ENCODE results near the gene LAIR1.
"Not testable (repeated sequence)": the region's sequence is repeated elsewhere in the genome, so short reads cannot be mapped to it uniquely, and the experiment has no call there.

LAIR1 gene

GRCh38 chr19:54364775-54365257 is at the start of gene LAIR1:
Gene LAIR1 (minus strand): TSS chr19:54364931. CDS start chr19:54364804, 127 bp downstream.
- peak; percentile 46 for DNase-seq

GRCh38 chr19:54414156-54414555 is 49.4 kb upstream of the LAIR1 start:
- DNase-seq, result no peak

DNA sequence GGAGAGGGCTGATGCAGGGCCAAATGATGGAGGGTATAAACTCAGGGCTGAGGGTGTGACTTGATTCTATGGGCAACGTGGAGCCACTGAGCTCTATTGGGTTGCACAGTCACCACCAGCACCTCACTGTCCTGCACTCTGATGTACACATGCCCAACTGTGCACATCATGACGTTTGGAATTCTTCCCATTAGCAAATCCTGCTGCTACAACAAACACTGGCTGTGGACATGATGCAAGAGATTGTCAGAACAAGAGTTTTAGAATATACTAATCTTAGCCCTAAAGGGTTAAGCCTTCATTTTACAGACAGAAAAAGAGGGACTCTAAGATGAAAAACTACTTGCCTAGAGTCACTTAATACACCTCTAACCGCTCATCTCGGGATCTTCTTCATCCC is 48.1 kb upstream of the LAIR1 start:
- DNase-seq, result no peak

GRCh38 chr19:54411033-54411432 is 46.3 kb upstream of the LAIR1 start:
- DNase-seq, result no peak

- DNase-seq, result no peak
Measured at GRCh38 chr19:54408456-54409026, 43.8 kb upstream of the LAIR1 start.

GRCh38 chr19:54407780-54408179 is 43.0 kb upstream of the LAIR1 start:
- no peak for DNase-seq

DNA sequence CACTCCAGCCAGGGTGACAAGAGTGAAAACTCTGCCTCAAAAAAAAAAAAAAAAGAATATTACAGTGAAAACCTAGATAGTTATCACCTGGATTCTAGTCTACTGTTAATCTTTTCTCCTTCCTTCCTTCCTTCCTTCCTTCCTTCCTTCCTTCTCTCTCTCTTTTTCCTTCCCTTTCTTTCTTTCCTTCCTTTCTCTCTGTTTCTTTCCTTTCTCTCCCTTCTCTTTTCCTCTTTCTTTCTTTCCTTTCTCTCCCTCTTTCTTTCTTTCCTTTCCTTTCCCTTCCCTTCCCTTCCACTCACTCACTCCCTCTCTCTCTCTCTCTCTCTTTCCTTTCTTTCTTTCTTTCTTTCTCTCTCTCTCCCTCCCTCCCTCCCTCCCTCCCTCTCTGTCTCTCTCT is 40.9 kb upstream of the LAIR1 start:
- DNase-seq, result no peak

DNA sequence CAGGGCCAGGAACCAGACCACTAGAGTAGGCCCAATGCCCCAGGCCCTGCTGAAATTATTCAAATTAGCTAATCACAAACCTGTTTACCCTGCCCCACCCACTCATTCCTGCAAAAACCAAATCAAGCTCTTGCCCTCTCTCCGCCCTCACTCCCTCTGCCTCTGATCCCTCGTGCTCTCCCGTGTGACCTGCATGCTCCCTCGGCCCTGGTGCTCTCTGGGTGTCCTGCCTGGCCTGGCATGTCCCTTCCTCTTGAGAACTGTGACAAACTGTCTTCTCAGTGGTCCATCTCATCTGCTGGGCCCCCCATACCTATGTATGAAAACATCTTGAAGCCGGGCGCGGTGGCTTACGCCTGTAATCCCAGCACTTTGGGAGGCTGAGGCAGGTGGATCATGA is 38.3 kb upstream of the LAIR1 start:
- no peak for DNase-seq

- DNase-seq, result no peak
Measured at GRCh38 chr19:54400913-54401312, 36.2 kb upstream of the LAIR1 start.

DNA sequence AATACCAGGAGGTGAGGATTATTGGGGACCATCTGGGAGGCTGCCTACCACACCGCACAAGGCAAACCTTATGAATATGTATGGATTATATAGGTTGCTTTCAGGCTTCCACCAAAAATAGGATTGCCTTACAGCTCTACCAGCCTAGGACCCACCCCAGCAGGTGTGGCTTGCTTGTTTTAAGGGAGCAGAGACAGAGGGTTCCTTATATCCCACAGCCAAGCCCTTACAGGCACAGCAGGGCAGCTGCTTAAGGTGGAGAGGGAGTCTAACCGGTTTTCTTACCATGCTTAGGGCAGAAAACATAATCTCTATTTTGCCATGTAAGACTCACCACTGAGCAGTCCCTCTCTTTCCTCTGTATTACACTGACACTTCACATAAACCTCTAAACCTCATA is 34.5 kb upstream of the LAIR1 start:
- DNase-seq, result no peak

DNA sequence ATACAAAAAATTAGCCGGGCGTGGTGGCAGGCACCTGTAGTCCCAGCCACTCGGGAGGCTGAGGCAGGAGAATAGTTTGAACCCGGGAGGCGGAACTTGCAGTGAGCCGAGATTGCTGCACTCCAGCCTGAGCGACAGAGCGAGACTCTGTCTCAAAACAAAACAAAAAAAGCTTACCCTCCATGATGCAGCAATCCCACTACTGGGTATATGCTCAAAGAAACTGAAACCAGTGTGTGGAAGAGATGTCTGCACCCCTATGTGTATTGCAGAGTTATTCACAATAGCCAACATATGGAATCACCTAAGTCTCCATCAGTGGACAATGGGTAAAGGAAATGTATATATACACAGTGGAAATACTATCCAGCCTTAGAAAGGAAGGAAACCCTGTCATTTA is 31.0 kb upstream of the LAIR1 start:
- no peak for DNase-seq

GRCh38 chr19:54393381-54393780 is 28.6 kb upstream of the LAIR1 start:
- no peak for DNase-seq

- no peak for DNase-seq
Measured at GRCh38 chr19:54392105-54392504, 27.4 kb upstream of the LAIR1 start.

DNA sequence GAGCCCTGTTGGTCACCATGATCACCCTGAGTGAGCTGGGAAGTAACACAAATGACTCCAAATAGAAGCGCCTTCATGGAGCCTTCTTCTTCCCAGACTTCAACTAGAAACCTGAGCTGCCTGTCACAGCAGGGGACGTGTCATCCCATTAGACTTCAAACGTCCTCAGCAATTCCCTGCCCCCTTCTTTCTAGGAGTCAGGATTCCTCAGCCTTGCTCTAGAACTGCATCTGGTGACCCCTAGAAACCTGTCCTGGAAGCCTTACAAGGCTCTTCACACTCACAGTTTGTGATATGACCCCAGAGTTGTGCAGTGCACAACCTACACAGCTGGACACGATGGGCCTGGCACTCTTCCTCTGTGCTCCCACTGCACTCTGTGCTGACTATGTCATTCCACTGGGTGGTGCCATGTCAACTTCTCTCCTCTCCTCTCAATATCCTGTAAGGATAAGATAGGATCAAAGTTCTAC is 26.9 kb upstream of the LAIR1 start:
- no peak for DNase-seq

DNA sequence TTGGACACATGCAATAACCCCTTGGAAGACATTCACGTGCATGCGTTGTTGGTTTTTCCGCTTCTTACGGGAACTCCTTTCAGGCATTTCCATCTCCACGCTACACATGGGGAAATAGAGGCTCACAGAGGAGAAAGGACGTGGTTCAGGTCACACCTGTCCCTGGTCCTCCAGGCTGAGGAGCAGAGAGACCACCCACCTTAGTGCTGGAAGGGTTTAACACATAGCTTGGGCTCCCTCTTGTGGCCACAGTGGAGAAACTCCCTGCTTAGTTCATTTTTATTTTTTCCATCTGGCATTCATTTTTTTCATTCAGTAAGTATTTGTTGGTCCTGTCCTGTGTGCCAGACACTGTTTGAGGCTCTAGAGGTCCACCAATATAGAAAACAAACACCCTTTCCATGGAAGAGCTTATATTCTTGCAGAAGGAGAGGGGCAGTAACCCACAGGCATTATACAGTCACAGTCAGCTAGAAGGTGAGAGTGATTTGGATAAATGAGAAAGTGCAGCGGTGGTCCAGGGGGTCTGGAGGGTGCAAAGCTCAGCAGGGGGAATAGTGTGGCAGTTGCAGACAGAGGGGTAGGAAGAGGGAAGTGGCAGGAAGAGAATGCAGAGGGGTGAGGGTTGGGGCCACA is 26.3 kb upstream of the LAIR1 start:
- peak; percentile 77 for DNase-seq

DNA sequence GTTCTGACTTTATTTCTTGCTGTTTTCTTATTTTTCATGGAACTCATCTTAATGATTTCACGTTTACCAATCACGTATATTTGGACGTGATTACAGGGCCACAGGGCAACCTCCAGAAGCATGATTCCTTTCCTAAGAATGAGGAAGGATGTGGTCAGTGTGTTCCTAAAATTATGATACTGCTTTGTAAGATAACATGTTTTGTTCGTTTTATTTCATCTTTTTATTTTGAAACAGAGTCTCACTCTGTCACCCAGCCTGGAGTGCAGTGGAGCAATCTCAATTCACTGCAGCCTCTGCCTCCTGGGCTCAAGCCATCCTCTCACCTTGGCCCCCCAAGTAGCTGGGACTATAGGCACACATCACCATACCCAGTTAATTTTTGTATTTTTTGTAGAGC is 24.8 kb upstream of the LAIR1 start:
- no peak for DNase-seq

DNA sequence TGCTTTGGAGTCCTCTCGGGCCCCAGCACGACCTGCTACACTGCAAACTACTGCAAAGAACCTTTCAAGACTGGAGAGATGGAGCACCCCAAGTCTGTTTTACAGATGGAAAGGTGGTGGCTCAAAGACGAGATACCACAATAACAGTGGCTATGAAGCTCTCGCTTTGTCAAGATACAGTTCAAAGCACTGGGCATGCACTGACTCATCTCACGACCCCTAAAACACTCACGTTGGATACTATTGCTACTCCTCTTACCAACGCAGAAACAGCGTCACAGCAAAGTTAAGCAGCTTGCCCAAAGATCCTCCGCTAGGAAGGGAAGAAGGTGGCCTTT is 24.0 kb upstream of the LAIR1 start:
- DNase-seq, result peak; percentile 31

DNA sequence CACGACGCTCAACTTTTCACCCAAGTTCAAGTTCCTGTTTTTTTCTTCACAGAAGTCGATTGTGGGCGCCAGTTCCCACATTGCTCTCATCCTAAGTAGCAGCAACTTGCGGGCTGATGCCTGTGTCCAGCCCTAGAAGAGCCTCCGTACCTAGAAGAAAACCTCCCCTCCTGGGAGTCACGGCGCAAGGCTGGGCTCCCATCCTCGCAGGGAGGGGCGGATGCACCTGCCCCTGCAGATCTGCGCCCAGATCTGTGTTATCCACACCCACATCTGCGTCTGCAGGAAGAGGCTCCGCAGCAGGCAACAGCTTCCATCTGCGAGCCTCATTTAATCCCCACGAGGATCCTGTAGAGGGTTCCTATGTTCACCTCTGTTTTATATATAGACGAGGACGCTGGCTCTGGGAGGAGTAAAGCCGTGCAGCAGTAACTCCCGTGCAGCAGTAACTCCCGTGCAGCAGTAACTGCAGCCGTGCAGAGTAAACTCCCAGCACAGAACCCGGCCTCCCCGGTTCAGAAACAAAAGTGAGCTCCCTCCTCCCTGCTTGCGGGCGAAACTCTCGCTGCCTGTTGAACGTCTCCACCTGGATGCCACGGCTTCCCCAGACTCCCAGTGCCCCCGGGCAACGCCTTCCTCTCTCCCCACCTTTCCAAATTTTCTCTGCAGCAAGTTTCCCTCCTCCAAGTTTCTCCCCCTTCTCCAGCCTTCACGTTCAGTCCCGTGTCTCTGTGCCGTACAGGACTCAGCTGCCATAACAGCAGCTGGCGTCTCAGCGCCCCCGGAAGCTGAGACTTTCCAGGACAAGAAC is 23.5 kb upstream of the LAIR1 start:
- peak; percentile 42 for DNase-seq

- DNase-seq, result no peak
Measured at GRCh38 chr19:54383330-54383729, 18.6 kb upstream of the LAIR1 start.

DNA sequence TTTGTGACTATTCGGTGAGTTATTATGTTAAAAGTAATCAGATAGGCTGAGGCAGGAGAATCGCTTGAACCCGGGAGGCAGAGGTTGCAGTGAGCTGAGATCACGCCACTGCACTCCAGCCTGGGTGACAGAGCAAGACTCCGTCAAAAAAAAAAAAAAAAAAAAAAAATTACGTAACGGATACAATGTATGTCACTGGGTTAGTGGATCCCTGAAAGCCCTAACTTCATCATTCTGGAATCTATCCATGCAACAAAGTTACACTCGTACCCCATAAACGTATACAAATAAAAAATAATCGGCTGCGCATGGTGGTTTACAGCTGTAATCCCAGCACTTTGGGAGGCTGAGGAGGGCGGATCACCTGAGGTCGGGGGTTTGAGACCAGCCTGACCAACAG is 17.3 kb upstream of the LAIR1 start:
- DNase-seq, result not testable (repeated sequence)

DNA sequence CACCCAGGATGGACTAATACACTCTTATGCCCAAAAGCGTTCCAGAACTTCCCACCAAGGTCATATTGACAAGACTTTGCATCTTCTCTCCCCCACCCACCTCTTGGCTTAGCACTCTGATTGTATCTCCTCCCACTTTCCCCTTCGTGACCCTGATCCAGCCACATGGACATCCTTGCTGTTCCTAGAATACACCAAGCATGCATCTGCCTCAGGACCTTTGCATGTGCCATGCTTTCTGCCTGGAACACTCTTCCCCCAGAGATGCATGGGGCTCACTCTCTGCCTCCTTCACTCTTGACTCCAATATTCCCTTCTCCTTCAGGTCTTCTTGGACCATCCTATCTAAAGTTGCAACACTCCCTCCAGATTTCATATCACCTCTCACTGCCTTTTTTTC is 16.2 kb upstream of the LAIR1 start:
- no peak for DNase-seq

GRCh38 chr19:54379187-54379678 is 14.5 kb upstream of the LAIR1 start:
- no peak for DNase-seq

DNA sequence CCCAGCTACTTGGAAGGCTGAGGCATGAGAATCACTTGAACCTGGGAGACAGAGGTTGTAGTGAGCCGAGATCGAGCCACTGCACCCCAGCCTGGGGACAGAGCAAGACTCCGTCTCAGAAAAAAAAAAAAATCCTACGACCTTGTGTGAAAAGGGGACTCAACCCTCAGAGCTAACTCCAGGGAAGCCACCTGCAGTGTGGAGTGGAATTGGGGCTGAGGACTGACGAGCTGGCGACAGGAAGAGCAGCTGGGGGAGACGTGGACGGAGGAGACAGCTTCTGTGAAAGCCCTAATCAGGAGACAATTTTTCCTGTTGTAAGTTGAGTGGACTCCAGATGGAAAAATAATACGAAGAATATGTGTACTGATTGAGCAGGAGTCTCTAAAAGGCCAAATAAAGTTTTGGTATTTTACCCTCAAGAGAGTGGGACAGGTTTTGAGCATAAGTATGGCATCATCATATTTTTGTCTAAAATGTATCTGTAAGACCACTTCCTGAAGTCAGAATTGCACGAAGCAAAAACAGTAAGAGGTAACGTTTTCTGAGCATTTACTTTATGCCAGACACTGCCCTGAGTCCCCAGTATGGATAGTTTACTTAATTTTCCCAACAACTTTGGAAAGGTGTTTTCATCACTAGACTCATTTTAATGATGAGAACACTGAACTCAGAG is 12.0 kb upstream of the LAIR1 start:
- DNase-seq, result no peak
